Measurements from ENCODE around the gene NR1D2. TPM values are rescaled to one million over a fixed set of nuclear protein-coding genes. Genes with fewer than 3 reads are reported as not detected.

Gene NR1D2
- total and polyA plus RNA-seq, 2 experiments from 2014 or later = 6.6 to 20.7 TPM

- TF ChIP-seq ZNF462 (CRISPR knock-in tag; IDR thresholded peaks at IDR 0.05) = no peak
Observed at GRCh38 chr3:23909341-23909740, 35.7 kb upstream of the NR1D2 start (continued).

GRCh38 chr3:23911397-23911796 is 33.7 kb upstream of the NR1D2 start:
- Histone ChIP-seq H3K79me2 (replicated peaks; ENCODE audit: insufficient read depth) (peaks cover 58% of the 10 kb centered on the region), H3K4me3 (no peak overlapping the region), H3K9me2 (ENCODE audit: insufficient read depth) (no peaks in the 10 kb centered on the region), H3K4me2 (no peak overlapping the region), H3K27me3 (ENCODE audit: insufficient read depth) (peaks cover 10% of the 10 kb centered on the region), H2AFZ (no peak overlapping the region), H3K27ac (ENCODE audit: low read depth) (no peak overlapping the region), H3K36me3 (ENCODE audit: insufficient read depth) (peaks cover 4% of the 10 kb centered on the region; the same call in 1 of the 2 replicates), H3K4me1 (ENCODE audit: insufficient read depth) (peaks cover 10% of the 10 kb centered on the region), H4K20me1 (replicated peaks; ENCODE audit: insufficient read depth) (no peaks in the 10 kb centered on the region), H3F3A (replicated peaks; ENCODE audit: low read depth) (no peaks in the 10 kb centered on the region)
- Mint-ChIP-seq H3K27me3 (ENCODE audit: insufficient read depth, low read depth, poor library complexity) (peaks cover 3% of the 10 kb centered on the region), H3K9me3 (no peaks in the 10 kb centered on the region), H3K27ac (no peak overlapping the region), H3K4me1 (peaks cover 12% of the 10 kb centered on the region), H3K36me3 (ENCODE audit: low read depth) (peaks cover 17% of the 10 kb centered on the region), H3K4me3 (no peak overlapping the region)
- no peak for DNase-seq (ENCODE audit: low spot score)
- no peak for ATAC-seq
- TF ChIP-seq ZNF462 (CRISPR knock-in tag; IDR thresholded peaks at IDR 0.05) (no peak), JUNB (IDR thresholded peaks at IDR 0.05; ENCODE audit: unreplicated experiment) (no peak), ZNF114 (CRISPR knock-in tag; IDR thresholded peaks at IDR 0.05) (no peak), EZH2 (IDR thresholded peaks at IDR 0.05; ENCODE audit: low read depth, unreplicated experiment) (no peak), STAT1 (IDR thresholded peaks at IDR 0.05; ENCODE audit: unreplicated experiment) (no peak), CREB1 (CRISPR knock-in tag; IDR thresholded peaks at IDR 0.05; ENCODE audit: low read depth) (no peak), ETS1 (IDR thresholded peaks at IDR 0.05) (no peak), NANOG (IDR thresholded peaks at IDR 0.05; ENCODE audit: borderline replicate concordance) (no peak), EZH2phosphoT487 (IDR thresholded peaks at IDR 0.05; ENCODE audit: unreplicated experiment) (no peak)
